Putamen (tissue), 1 donor: ENCODE results near the gene SCAPER.

Source experiments
- DNase-seq: peaks from one replicate; pipeline ENCODE4 v3.0.0-alpha.2; 2016; ENCODE audit warnings: low spot score

Gene SCAPER

DNA sequence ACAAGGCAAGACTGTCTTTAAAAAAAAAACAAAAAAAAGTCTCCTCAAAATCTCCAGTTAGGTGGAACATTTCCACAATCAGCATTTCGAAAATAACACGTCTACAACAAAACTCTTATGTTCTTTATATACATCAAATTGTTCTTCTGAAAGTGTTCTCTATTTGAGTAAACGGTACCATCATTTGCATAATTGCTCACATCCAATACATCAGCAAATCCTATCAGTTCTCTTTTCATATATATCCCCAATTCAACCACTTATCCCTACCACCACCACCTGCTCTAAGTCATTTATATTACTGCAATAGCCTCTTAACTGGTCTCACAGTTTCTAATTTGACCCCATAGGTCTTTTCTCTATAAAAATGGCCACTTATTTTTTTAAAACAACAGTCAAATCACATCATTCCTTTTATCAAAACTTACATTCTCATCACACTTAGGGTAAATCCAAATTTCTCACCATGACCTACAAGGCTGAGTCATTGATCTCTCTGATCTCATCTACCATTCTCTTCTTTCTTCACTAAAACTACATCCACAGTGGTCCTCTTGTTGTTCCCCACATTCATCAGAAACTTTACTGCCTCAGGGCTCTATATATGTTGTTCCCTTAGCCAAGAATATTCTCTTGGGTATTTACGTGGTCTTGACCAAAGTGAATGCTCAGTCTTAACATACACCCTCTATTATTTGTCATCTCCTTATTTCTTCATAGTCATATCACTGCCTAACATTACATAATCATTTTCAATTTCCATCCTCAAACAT lies 237.0 kb downstream of the SCAPER start:
- no peak for DNase-seq

DNA sequence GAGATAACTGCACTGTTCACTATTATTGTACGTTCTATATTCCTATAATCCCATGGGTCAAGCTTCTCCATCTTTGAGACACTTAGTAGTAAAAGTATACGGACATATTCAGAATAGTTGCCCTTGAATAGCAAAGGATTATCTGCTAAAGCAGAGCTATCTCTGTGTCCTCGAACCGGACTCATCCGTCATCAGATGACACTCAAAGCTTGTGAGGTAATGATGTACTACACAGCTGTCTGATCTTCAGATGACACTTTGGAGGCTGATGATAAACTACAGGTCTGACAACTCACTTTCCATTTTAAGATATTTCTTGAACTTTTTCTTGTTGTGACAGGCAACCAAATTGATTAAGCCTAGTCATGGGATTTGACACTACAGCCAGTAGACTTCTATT lies 240.2 kb downstream of the SCAPER start:
- no peak for DNase-seq

DNA sequence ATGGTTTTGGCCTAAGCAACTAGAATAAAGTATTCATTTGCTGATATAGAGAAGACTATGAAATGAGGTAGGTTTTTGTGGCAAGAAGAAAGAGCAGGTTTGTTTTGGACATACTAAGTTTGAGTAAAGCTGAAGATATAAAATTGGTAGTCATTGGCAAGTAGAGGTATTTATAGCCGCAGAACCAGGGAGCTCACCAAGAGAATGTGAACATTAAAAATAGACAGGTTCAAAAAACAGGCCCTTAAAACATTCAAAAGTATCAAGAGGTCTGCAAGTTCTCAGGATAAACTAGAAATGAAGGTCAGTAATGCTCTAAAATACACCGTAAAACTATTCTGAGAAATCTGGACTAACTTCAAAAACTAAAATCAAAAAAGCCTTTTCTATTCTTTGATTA lies 240.7 kb downstream of the SCAPER start:
- no peak for DNase-seq

DNA sequence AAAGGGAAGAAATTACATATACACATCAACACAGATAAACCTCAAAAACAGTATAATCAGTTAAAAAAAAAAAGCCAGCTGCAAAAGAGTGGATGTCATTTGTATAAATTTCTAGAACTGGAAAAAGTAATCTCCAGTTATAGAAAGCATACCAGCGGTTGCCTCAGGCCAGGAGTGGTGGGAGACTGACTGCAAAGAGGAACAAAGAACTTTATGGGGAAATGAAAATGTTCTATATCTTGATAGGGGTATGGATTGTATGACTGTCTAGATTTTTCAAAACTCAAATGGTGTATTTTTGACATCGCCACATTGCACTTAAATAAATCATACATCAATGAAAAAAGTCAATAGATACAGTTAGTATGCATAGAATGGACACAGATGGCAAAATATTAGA lies 241.6 kb downstream of the SCAPER start:
- no peak for DNase-seq

DNA sequence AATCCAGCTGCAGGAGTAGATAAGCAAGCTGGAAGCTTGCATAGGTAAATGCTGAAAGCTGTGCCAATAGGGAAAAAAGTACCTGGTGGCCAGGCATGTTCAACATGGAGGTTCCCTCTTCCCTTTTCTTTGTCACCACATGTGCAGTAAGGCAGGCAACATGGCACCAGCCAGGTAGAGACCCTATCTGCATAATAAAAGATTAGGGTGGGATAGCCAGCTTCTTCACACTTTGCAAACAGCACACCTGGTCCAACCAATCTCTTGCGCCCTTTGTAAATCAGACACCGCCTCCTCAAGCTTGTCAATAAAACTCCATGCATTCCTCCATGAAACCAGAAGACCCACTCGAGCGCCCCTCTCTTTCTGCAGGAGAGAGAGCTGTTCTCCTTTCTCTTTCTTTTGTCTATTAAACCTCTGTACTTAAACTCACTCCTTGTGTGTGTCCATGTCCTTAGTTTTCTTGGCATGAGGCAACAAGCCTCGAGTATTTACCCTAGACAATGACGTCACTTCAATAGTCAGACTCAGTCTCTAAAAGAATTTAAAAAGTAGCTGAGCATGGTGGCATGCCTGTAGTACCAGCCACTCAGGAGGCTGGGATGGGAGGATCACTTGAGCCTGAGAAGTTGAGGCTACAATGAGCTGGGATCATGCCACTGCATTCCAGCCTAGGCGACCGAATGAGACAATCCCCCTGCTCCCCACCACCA lies 256.3 kb downstream of the SCAPER start:
- DNase-seq = no peak

DNA sequence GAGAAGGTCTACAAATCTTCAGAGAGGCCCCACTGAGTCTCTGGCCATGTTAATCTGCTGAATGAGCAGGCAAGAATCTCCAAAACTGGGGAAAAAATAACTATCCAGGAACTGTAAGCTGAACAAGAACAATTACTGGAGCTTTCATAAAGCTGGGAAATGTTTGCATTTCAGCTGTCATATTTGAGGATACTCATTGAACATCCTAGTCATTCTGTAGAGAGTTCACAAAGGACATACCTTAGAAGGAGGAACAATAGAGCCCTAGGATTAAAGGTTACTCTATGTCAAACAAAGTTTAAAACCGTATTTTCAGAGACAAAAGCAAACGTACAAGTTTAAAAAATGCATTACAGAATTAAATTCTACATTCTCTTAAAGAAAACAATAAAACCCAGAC lies 257.5 kb downstream of the SCAPER start:
- no peak for DNase-seq

DNA sequence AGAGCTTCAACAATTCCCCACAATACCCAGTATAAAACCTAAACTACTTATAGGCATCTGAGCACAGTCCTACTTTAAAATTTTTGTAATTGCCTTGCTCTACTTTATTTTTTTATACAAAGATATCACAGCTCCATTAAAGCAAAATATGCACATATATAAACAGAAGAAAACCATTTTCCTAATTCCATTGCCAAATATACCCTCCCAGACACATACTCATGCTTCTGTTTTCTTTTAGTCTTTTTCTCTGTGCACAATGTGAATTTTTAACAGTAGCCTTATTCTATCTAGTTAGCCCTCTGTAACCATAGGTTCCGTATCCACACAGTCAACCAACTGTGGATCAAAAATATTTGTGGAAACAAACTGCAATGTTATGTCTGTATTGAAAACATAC lies 260.5 kb downstream of the SCAPER start:
- no peak for DNase-seq

DNA sequence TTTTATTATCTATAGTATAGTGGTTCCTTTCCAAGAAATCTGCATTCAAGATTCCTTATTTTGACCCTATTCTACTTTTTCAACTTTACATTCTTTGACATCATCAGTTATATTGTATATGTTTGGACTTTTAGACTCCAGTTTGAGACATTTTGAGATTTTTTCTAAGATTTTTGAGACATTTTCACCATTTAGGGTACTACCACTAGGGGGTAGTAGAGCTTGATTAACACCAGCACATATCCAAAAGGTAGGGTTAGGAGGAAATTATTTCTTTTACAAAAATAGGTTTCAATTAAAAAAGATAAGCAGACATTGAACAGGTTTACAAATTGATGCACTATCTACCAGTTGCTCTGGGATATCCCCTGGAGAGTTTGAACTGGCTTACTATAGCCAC lies 262.5 kb downstream of the SCAPER start:
- DNase-seq = no peak

DNA sequence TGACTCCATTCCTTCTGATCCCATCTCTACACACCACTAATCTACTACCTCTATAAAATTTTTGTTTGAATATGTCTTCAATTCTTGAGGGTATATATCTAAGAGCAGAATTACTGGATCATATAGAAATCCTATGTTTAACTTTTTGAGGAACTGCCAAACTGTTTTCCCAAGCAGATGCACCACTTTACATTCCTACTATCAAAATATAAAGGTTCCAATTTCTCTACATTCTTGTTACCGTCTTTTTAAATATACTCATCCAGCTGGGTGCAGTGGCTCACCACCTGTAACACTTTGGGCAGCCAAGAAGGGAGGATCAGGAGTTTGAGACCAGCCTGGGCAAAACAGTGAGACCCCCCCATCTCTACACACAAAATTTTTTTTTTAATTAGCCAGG lies 268.0 kb downstream of the SCAPER start:
- DNase-seq = no peak

DNA sequence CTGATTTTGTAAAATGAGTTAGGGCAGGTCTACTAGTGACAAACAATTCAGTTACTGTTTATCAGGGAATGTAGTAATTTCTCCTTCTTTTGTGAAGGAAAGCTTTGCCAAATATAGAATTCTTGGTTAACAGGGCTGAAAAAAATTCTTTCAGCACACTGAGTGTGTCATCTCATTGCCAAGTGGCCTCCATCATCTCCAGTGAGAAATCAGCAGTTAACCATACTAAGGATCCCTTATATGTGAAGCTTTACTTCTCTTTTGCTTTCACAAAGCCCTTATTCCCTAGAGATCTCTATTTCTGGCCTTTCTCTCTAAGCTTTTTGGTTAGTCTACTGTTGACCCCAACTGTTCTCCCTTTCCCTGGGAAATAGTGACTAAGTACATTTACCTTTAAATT lies 269.1 kb downstream of the SCAPER start:
- no peak for DNase-seq

DNA sequence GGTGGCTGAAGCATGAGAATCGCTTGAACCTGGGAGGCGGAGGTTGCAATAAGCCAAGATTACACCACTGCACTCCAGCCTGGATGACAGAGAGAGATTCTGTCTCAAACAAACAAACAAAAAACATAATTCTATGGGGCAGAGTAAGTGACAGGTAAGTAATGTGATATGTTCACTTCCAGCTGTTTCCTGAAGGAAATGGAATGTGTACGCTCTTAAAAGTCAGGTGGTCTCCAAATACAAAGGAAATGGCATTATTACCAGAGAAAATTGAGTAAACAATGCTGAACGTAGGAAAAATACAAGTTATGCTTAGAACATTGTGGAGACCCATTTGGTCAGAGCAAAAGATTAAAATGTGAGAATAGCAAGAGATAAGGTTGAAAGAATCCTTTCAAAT lies 278.5 kb downstream of the SCAPER start:
- DNase-seq = no peak

DNA sequence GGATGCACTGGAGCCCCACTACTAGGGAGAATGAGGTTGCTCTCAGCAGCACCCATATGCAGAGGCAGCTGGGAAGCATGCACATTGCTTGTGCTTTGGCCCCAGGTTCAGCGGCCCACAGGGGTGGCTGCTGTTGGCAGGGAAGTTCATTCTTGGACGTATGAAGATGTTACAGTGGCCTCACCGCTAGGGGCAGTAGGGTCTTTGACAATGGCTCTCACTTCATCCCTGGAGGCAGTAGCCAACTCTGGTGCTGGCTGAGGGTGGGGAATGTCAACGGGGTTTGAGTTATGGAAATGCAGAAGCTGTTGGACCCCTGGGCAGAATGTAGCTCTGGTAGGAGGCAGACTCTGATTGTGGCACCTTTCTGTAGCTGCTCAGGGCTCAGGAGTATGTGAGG lies 279.9 kb downstream of the SCAPER start:
- no peak for DNase-seq

DNA sequence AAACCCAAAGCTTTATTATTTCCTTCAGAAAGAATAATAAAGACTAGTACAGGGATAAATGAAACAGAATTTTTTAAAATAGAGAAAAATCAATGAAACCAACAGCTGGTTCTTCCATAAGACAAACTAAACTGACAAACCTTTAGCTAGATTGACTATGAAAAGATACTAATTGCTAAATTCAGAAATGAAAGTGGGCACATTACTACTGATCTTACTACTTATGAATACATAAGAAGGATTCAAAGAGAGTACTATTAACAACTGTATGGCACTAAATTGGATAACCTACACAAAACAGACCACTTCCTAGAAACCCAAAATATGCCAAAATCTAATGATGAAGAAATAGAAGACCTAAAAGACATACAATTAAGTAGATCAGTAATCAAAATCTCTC lies 290.4 kb downstream of the SCAPER start:
- DNase-seq = no peak

DNA sequence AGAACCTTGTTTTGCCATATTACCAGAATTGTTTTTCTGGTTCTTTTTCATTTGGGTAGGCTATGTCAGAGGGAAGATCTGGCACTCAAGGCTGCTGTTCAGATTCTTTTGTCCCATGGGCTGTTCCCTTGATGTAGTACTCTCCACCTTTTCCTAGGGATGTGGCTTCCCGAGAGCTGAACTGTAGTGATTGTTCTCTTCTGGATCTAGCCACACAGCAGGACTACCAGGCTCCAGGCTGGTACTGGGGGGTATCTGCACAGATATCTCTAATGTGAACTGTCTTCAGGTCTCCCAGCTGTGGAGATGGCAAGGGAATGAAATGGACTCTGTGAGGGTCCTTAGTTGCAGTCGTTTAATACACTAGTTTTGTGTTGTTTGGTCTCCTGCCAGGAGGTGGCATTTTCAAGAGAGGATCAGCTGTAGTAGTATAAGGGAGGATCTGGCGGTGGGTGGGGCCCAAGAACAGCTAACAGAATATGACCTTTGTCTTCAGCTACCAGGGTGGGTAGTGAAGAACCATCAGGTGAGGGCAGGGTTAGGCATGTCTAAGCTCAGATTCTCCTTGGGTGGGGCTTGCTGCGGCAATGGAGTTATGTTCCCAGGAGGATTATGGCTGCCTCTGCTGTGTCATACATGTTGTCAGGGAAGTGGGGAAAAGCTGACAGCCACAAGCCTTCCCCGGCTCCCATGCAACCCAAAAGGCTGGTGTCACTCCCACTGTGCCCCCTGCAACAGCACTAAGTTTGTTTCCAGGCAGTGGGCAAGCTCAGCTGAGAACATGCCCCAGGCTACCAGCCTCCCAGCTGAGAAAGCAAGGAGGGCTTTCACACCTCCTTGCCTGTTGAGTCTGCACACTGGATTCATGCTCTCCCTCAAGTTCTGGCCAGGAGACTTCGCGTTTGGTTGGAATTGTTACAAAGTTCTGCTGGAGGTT lies 316.1 kb downstream of the SCAPER start:
- no peak for DNase-seq

DNA sequence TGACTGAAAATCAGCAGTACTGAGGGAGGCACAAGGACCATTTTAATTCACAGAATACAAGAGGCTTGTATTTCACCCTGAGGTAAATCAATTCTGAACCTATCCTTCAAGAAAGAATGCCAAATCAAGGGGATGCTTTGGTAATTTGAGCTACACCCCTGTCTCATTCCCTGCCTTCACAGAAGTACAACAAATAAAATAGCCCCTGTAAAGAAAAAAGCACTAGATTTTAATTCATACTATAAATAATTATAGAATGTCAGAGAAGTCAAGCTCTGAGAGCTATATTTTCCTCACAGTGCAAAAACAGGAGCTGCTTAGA lies 319.6 kb downstream of the SCAPER start:
- DNase-seq = no peak

DNA sequence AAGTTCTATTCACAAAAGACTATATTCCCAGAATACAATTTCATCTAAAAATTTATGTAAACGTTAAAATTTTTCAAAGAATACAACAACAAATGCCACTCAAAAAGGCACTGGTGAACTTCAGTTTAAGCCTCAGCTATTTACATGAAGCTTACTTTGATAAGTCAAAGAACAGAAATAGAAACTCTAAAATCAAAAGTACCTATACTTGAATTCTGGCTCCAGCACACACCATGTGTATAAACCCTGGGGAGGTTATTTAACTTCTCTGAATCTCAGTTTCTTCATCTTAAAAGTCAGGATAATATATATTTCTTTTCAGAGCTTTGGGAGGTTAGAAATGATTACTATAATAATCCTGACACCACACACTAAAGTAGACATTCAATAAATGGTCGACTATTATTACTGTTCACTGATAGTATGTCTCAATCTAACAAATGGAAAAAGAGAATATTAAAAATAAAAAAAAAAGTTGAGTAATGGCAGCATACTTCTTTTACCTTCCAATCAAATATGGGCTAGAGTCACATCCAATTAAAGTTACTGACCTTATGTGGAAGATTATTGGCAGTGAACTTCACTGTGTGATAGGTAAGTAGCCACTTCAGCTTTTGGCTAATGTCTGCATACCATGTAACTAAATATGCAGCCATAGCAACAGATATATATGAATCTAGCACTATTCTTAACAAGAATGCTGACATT lies 320.1 kb downstream of the SCAPER start:
- DNase-seq = no peak

DNA sequence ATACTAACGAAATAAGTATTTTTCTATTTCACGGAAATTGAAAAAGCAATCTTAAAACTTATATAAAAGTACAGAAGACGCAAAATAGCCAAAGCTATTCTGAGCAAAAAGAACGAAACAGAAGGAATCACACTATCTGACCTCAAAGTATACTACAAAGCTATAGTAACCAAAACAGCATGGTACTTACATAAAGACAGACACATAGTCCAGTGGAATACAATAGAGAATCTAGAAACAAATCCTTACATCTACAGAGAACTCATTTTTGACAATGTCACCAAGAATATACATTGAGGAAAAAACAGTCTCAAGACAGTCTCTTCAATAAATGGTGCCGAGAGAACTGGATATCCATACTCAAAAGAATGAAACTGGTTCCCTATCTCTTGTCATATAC lies 322.6 kb downstream of the SCAPER start:
- no peak for DNase-seq

DNA sequence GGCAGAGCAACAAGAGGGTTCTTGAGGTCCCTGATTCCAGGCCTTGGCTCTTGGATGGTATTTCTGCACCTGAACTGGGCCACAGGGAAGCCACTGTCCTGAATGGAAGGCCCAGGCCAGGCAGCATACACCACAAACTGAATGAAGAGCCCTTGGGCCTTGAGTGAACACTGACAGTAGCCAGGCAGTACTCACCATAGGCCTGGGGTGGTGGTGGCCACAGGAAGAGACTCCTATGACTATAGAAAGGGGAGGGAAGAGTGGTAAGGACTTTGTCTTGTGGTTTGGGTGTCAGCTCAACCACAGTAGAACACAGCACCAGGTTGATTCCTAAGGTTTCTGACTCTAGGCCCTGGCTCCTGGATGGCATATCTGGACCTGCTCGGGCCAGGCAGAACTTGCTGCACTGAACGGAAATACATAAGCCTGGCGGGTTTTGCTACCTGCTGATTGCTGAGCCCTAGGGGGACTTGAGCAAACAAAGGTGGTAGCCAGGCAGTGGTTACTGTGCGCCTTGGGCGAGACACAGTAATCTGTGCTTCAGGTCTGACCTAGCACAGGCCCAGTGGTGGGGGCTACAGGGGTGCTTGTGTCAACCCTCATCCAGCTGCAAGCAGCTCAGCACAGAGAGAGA lies 327.1 kb downstream of the SCAPER start:
- no peak for DNase-seq

DNA sequence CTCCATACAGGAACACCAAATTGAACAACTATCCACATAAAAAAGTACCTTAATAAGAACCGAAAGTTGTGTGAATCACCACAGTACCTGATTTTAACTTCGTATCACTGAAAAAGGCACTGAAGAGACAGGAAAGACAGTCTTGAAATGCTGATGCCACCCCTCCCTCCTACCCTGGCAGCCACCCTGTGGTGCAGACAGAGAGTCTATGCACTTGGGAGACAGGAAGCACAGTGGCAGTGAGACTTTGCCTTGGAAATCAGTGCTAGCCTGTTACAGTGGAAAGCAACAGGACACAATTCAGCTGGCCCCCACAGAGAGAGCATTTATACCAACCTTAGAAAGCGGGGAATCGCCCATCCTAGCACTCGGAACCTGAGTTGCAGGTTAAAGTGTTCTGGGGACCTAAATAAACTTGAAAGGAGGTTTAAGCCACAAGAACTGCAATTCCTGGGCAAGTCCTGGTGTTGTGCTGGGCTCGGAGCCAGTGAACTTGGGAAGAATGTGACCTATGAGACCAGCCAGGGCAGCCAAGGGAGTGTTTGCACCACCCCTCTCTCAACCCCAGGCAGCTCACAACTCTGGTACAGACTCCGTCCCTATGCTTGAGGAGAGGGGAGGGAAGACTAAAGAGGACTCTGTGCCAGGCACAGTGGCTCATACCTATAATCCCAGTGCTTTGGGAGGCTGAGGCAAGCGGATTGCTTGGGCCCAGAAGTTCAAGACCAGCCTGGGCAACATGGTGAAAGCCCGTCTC lies 328.4 kb downstream of the SCAPER start:
- DNase-seq = no peak

DNA sequence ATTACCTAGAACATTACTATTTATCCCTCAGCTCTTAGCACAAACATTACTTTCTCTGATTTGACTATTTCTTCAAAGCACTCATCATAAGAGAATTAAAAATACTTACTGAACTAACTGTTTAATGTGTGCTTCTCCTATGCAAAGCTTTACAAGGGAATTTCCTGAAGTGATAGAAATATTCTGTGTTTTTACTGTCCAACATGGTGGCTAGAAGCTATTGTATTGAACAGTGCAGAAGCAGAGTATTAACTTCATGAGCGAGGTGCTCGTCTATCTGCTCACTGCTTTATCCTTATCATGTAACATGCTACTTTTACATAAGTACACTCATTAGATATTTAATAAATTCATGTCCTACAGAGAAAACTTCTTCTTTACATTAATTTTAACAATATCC lies 329.5 kb downstream of the SCAPER start:
- no peak for DNase-seq

DNA sequence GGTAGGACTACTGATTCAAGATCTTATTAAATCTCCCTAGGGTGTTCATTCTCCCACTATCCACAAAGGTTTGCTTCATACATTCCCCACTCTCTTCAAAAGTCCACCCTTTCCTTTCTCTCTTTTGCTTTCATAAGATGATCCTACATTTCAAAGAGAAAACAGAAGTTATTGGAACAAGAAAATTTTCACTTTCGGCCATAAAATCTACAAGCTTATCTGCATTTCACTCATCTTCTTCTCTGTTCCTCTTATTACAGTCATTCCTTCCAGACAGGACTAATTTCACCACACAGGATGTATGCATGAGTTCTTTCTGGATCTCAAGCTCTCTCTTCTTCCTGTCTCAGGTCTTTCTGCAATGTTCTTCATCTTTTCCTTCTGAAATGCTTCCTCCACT lies 329.9 kb downstream of the SCAPER start:
- no peak for DNase-seq
